ENCODE measurements around the gene VPS72. TPM values are rescaled to one million over a fixed set of nuclear protein-coding genes. Genes with fewer than 3 reads are reported as not detected.
A peak's percentile ranks its signal among the peaks of the same experiment; 100 is the strongest.

Gene VPS72
- total and polyA plus RNA-seq, 9 of the 15 experiments (the other 6 are each of a cell fraction or from before 2014, with no cell fraction given), result 7.2 to 131 (median 75.7) TPM

GRCh38 chr1:151198254-151199127, 8.5 kb upstream of the VPS72 start, which contains the start of gene PIP5K1A (continued):
- no peak for TF ChIP-seq CBX3 (IDR thresholded peaks at IDR 0.05; ENCODE audit: borderline replicate concordance in 1 of 2, low read length in 2 of 2)
- TF ChIP-seq THAP7 (CRISPR knock-in tag; IDR thresholded peaks at IDR 0.05), result no peak
- no peak; the same call in 1 of the 2 replicates for TF ChIP-seq ARID4B (CRISPR knock-in tag; IDR thresholded peaks at IDR 0.05)
- TF ChIP-seq TCF15 (CRISPR knock-in tag; IDR thresholded peaks at IDR 0.05), result no peak
- TF ChIP-seq BRF1 (IDR thresholded peaks at IDR 0.05; ENCODE audit: borderline replicate concordance, extremely low read depth, insufficient read length), result no peak
- no peak for TF ChIP-seq POU5F1 (IDR thresholded peaks at IDR 0.05; ENCODE audit: borderline replicate concordance, low read depth, low read length, partially characterized antibody)
- TF ChIP-seq NR2C1 (IDR thresholded peaks at IDR 0.05), result no peak; the same call in 1 of the 2 replicates
- TF ChIP-seq NR2C1 (tag; IDR thresholded peaks at IDR 0.05), result peak; percentile 45; the same call in 1 of the 2 replicates
- no peak for TF ChIP-seq KAT2B (IDR thresholded peaks at IDR 0.05; ENCODE audit: low read depth, low read length)
- TF ChIP-seq EHMT2 (IDR thresholded peaks at IDR 0.05), result no peak
- peak; percentile 72 for TF ChIP-seq POLR2B (IDR thresholded peaks at IDR 0.05; ENCODE audit: low read depth, partially characterized antibody)
- TF ChIP-seq CGGBP1 (CRISPR knock-in tag; IDR thresholded peaks at IDR 0.05), result no peak
- no peak for TF ChIP-seq ZC3H11A (IDR thresholded peaks at IDR 0.05; ENCODE audit: low read depth, low read length)
- TF ChIP-seq EGR1 (conservative IDR thresholded peaks at IDR 0.05), result peak; percentile 55
- TF ChIP-seq RNF219 (CRISPR knock-in tag; IDR thresholded peaks at IDR 0.05), result no peak
- no peak for TF ChIP-seq ZNF133 (CRISPR knock-in tag; IDR thresholded peaks at IDR 0.05)
- no peak for TF ChIP-seq SRSF9 (IDR thresholded peaks at IDR 0.05; ENCODE audit: borderline replicate concordance, low read depth, low read length)
- no peak for TF ChIP-seq ZNF586 (CRISPR knock-in tag; conservative IDR thresholded peaks at IDR 0.05)
- no peak for TF ChIP-seq PRMT5 (CRISPR knock-in tag; IDR thresholded peaks at IDR 0.05)
- TF ChIP-seq POLR2H (tag; IDR thresholded peaks at IDR 0.05; ENCODE audit: low read depth), result 0 out of 2 replicates have a peak, but pooled peaks have one; percentile 44

Measured in K562 (cell line).